Measurements from ENCODE around the gene YIPF1.

GRCh38 chr1:53938136-53938830, 48.7 kb upstream of the YIPF1 start:
- TF ChIP-seq, protein P1, sequence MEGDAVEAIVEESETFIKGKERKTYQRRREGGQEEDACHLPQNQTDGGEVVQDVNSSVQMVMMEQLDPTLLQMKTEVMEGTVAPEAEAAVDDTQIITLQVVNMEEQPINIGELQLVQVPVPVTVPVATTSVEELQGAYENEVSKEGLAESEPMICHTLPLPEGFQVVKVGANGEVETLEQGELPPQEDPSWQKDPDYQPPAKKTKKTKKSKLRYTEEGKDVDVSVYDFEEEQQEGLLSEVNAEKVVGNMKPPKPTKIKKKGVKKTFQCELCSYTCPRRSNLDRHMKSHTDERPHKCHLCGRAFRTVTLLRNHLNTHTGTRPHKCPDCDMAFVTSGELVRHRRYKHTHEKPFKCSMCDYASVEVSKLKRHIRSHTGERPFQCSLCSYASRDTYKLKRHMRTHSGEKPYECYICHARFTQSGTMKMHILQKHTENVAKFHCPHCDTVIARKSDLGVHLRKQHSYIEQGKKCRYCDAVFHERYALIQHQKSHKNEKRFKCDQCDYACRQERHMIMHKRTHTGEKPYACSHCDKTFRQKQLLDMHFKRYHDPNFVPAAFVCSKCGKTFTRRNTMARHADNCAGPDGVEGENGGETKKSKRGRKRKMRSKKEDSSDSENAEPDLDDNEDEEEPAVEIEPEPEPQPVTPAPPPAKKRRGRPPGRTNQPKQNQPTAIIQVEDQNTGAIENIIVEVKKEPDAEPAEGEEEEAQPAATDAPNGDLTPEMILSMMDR (IDR thresholded peaks at IDR 0.05; ENCODE audit: low read length): no peak
- TF ChIP-seq EZH2phosphoT487 (IDR thresholded peaks at IDR 0.05; ENCODE audit: low read length) (no peak), EZH2 (optimal IDR thresholded peaks at IDR 0.05; ENCODE audit: low read depth, low read length) (no peak)
